ENCODE measurements around the gene RPAP2. TPM values are rescaled to one million over a fixed set of nuclear protein-coding genes. Genes with fewer than 3 reads are reported as not detected.

The RPAP2 gene
- total and polyA plus RNA-seq, 2 of the 8 experiments (the other 6 are each of a cell fraction or from before 2014, with no cell fraction given) = 7.9 to 28.4 TPM

DNA sequence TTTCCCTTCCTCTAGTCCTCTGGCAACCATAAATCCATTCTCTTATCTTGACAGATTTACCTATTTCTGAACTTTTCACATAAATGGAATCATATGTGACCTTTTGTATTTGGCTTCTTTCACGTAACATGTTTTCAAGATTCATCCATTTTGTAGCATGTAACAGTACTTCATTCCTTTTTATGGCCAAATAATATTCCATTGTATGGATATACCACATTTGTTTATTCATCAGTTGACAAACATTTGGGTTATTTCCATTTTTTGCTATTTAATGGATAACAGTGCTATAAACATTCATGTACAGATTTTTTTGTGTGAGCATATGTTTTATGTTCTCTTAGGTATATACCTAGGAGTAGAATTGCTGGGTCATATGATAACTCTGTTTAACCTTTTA lies 54.0 kb downstream of the RPAP2 start:
- H3K23ac ChIP-seq (ENCODE audit: insufficient read length) = no peak overlapping the region
- no peak overlapping the region for H3K56ac ChIP-seq (replicated peaks; ENCODE audit: insufficient read length, low read depth, low read length)
- H3K9ac ChIP-seq (replicated peaks in 1 of 4; ENCODE audit: extremely low read depth in 1 of 4, low read depth in 3 of 4, low read length in 3 of 4) = no peak overlapping the region
- TF ChIP-seq MAFK (IDR thresholded peaks at IDR 0.05; ENCODE audit: low read depth, low read length) = no peak
- TF ChIP-seq TAF7 (optimal IDR thresholded peaks at IDR 0.05; ENCODE audit: borderline replicate concordance, low read depth, low read length) = no peak
- no peak for TF ChIP-seq SIN3A (conservative IDR thresholded peaks at IDR 0.05 in 1 of 2, IDR thresholded peaks at IDR 0.05 in 1 of 2; ENCODE audit: low read depth in 1 of 2, low read length in 2 of 2)
- no peak for TF ChIP-seq KDM4A (IDR thresholded peaks at IDR 0.05; ENCODE audit: low read depth, low read length, severe bottlenecking)
- H2AK5ac ChIP-seq (ENCODE audit: low read depth, low read length) = no peak overlapping the region
- H2BK5ac ChIP-seq (ENCODE audit: low read depth, low read length) = no peak overlapping the region
- H3K27ac ChIP-seq (ENCODE audit: low read depth, low read length) = no peak overlapping the region
- H4K8ac ChIP-seq (ENCODE audit: extremely low read depth, insufficient read depth, low read length) = no peak overlapping the region
- no peak overlapping the region for H4K91ac ChIP-seq (replicated peaks; ENCODE audit: insufficient read length, low read length)
- H3K4me2 ChIP-seq (ENCODE audit: insufficient read depth in 1 of 2, low read depth in 2 of 2, low read length in 2 of 2) = no peak overlapping the region
- H2BK15ac ChIP-seq (ENCODE audit: low read length) = no peak overlapping the region
- no peak overlapping the region for H2BK120ac ChIP-seq (replicated peaks; ENCODE audit: low read depth, low read length)
- H3K79me1 ChIP-seq (ENCODE audit: low read depth, low read length) = no peaks in the 10 kb centered on the region
- no peak for DNase-seq (ENCODE audit: low read depth in 1 of 2, low spot score in 2 of 2)
- H2BK12ac ChIP-seq (ENCODE audit: low read depth, low read length) = no peak overlapping the region
- no peak overlapping the region for H3K4me3 ChIP-seq (ENCODE audit: extremely low read depth in 1 of 4, insufficient read depth in 2 of 4, low read depth in 3 of 4, low read length in 4 of 4)
- CTCF ChIA-PET (ENCODE audit: partially characterized antibody) = no interaction called here
- H3K27me3 ChIP-seq (replicated peaks in 1 of 4; ENCODE audit: control insufficient read depth in 3 of 4, extremely low read depth in 1 of 4, insufficient read depth in 3 of 4, low read length in 3 of 4) = no peaks in the 10 kb centered on the region
- WGBS, 2 experiments (ENCODE audit: extremely low coverage in 1 of 2, insufficient coverage in 1 of 2, insufficient read length in 1 of 2, insufficient replicate concordance in 2 of 2, low coverage in 1 of 2, low lambda C conversion rate in 2 of 2, missing lambda C conversion rate in 1 of 2) = 100% methylated on average over 1 of the region's 1 CpG; no CpG with 5 or more reads in 1 of the 2 experiments
- POLR2A ChIA-PET (ENCODE audit: partially characterized antibody) = interaction anchor here (0.6 kb wide), 1 partner anchor 18 kb away, joined by 3 read pairs; no protein-coding TSS in a partner anchor
- no peak overlapping the region for H2BK20ac ChIP-seq (ENCODE audit: low read length)
- no peak overlapping the region for H2AFZ ChIP-seq (ENCODE audit: low read length)
- no peak overlapping the region for H3K4ac ChIP-seq (replicated peaks; ENCODE audit: insufficient read length, low read depth, low read length)
- H3K18ac ChIP-seq (ENCODE audit: extremely low read depth, low read length) = no peak overlapping the region
- H4K20me1 ChIP-seq (replicated peaks in 1 of 2; ENCODE audit: control insufficient read depth in 1 of 2, insufficient read depth in 2 of 2, low read length in 2 of 2) = no peaks in the 10 kb centered on the region
- no peak overlapping the region for H3K14ac ChIP-seq (ENCODE audit: insufficient read length)
- H3K9me3 ChIP-seq (ENCODE audit: insufficient read depth in 2 of 2, low read depth in 1 of 2, low read length in 1 of 2) = no peaks in the 10 kb centered on the region; a peak in 1 of 4 replicates
- no peaks in the 10 kb centered on the region for H3K79me2 ChIP-seq (ENCODE audit: control insufficient read depth in 1 of 2, insufficient read depth in 2 of 2, low read length in 2 of 2)
- H3K23me2 ChIP-seq (ENCODE audit: low read depth, low read length) = no peaks in the 10 kb centered on the region
- no peaks in the 10 kb centered on the region for H3K4me1 ChIP-seq (replicated peaks in 1 of 4; ENCODE audit: control insufficient read depth in 3 of 4, insufficient read depth in 4 of 4, low read length in 3 of 4)
- H4K5ac ChIP-seq (ENCODE audit: insufficient read length, low read depth, low read length) = no peak overlapping the region
- peaks cover 0 to 22% (median 4%) of the 10 kb centered on the region in 4 experiments; a peak in 4 of 8 replicates for H3K36me3 ChIP-seq (ENCODE audit: control insufficient read depth in 2 of 4, insufficient read depth in 4 of 4, low read length in 3 of 4)
- no peak for FAIRE-seq

Measured in H1 (cell line).